COLO668 (cell line): ENCODE measurements around the gene C17orf100.

Experiments
- DNase-seq: peaks from one replicate; lab custom pipeline; 2025; ENCODE audit not compliant: unreplicated experiment; lab: John Stamatoyannopoulos, UW

C17orf100 gene

GRCh38 chr17:6651354-6651918 is at the start of gene C17orf100, which contains the start of gene MED31:
TSS of gene C17orf100 (plus strand) at chr17:6651762. CDS start at chr17:6651914, 152 bp downstream.
TSS of gene MED31 (minus strand) at chr17:6651605. CDS start at chr17:6651528, 77 bp downstream.
- peak; percentile 92 for DNase-seq

GRCh38 chr17:6602141-6602540 is 49.4 kb upstream of the C17orf100 start:
- DNase-seq: no peak

- DNase-seq: no peak
These were observed 47.7 kb upstream of the C17orf100 start for GRCh38 chr17:6603744-6604325.

GRCh38 chr17:6605142-6605541 is 46.4 kb upstream of the C17orf100 start:
- no peak for DNase-seq

GRCh38 chr17:6608321-6608720 is 43.2 kb upstream of the C17orf100 start:
- no peak for DNase-seq

GRCh38 chr17:6610011-6610410 is 41.6 kb upstream of the C17orf100 start:
- no peak for DNase-seq

GRCh38 chr17:6611231-6611630 is 40.3 kb upstream of the C17orf100 start:
- DNase-seq: no peak

GRCh38 chr17:6623941-6624340 is 27.6 kb upstream of the C17orf100 start:
- DNase-seq: no peak

- DNase-seq: no peak
These were observed 24.9 kb upstream of the C17orf100 start for GRCh38 chr17:6626616-6627015.

- no peak for DNase-seq
These were observed 24.5 kb upstream of the C17orf100 start for GRCh38 chr17:6627019-6627418.

GRCh38 chr17:6630390-6630789 is 21.2 kb upstream of the C17orf100 start:
- no peak for DNase-seq

- DNase-seq: no peak
These were observed 19.0 kb upstream of the C17orf100 start for GRCh38 chr17:6632530-6632929.

- no peak for DNase-seq
These were observed 18.3 kb upstream of the C17orf100 start for GRCh38 chr17:6633263-6633662.

GRCh38 chr17:6636105-6636504 is 15.5 kb upstream of the C17orf100 start:
- no peak for DNase-seq

- no peak for DNase-seq
These were observed 14.7 kb upstream of the C17orf100 start for GRCh38 chr17:6636616-6637457.

GRCh38 chr17:6637458-6637840 is 14.1 kb upstream of the C17orf100 start:
- DNase-seq: no peak

- no peak for DNase-seq
These were observed 13.3 kb upstream of the C17orf100 start for GRCh38 chr17:6638046-6638908.

GRCh38 chr17:6639014-6639585 is 12.5 kb upstream of the C17orf100 start:
- no peak for DNase-seq

- DNase-seq: peak; percentile 37
These were observed 11.7 kb upstream of the C17orf100 start for GRCh38 chr17:6639586-6640535.
